Ovary (tissue), 9 donors: Measurements from ENCODE around the gene CCND3. TPM values are rescaled to one million over a fixed set of nuclear protein-coding genes. Genes with fewer than 3 reads are reported as not detected.

Source experiments
- DNase-seq, 5 donors: peaks; one replicate each; pipeline ENCODE4 v3.0.0-alpha.2; 2019 to 2020
- H3K27ac ChIP-seq, 2 donors: fragments of 200-600 bp; one replicate each; pipeline versions ENCODE4 v1.5.1 to v1.8.0; 2019 to 2022
- H3K27me3 ChIP-seq: fragments of 200-600 bp; one replicate; pipeline ENCODE4 v1.8.0; 2022
- H3K36me3 ChIP-seq: fragments of 200-600 bp; sonication (generic); one replicate; pipeline ENCODE4 v1.5.1; 2019
- H3K4me1 ChIP-seq: one replicate; pipeline ENCODE4 v1.8.1; 2013; ENCODE audit warnings: mild to moderate bottlenecking, moderate library complexity; ENCODE audit not compliant: insufficient read depth
- H3K4me3 ChIP-seq: fragments of 200-600 bp; sonication (generic); one replicate; pipeline ENCODE4 v1.5.1; 2017
- H3K9me3 ChIP-seq, 2 donors: fragments of 200-600 bp in 1 of 2; sonication (generic) in 1 of 2; one replicate each; pipeline versions ENCODE4 v1.5.1 to v1.8.1; 2013 to 2019; ENCODE audit warnings: mild to moderate bottlenecking in 1 of 2, moderate library complexity in 1 of 2
- EP300 ChIP-seq: sonication (generic); formaldehyde crosslinking; IDR thresholded peaks from one replicate; pipeline ENCODE4 v1.6.1; 2017; ENCODE audit warnings: antibody characterized with exemption
- POLR2A ChIP-seq: fragments of 450-650 bp; IDR thresholded peaks from one replicate; pipeline ENCODE4 v1.6.1; 2017; ENCODE audit warnings: antibody characterized with exemption, mild to moderate bottlenecking, moderate library complexity
- WGBS, 3 donors: extraction: QIAGEN DNeasy Blood & Tissue Kit in 1 of 3; methylation state at CpG; one replicate each; pipeline versions ENCODE4 v1.1.5 to v1.1.7; 2013 to 2017; 5-methylcytosine and 5-hydroxymethylcytosine counted together
- intact Hi-C, 4 donors: fragments of 100-400 bp; cut with DNase I; formaldehyde crosslinking; loops; one replicate each; pipeline versions ENCODE4 v1.11.0 to v1.15.1; 2022 to 2023
- polyA plus RNA-seq, 2 donors: library from polyadenylated mRNA; stranded (reverse); fragments of 200-250 nt in 1 of 2; fragments of 350-450 nt in 1 of 2; fragmentation: Illumina TruSeq in 1 of 2; extraction: RNeasy Lipid Tissue Mini Kit (QIAGEN cat#74804) in 1 of 2; gene quantifications; one replicate each; pipeline ENCODE4 v1.2.3, GENCODE V29; 2013 to 2014
- total RNA-seq, 7 donors: library from RNA; depleted of rRNA in 2 of 7; stranded (reverse); fragments of >200 nt in 2 of 7; fragmentation: NEBNext Ultra II Directional in 3 of 7; extraction: Animal tissue kit (Norgen Biotek cat#: 25700) in 3 of 7; gene quantifications; one replicate each; pipeline versions ENCODE4 v1.1.0 to v1.2.4, GENCODE V29; 2016 to 2023
- TF ChIP-seq, protein P1 (sequence below), 3 donors: fragments of 450-650 bp in 2 of 3; fragments of 200-600 bp in 1 of 3; IDR thresholded peaks; one replicate each; pipeline versions ENCODE4 v1.5.1 to v1.8.0; 2016 to 2022; ENCODE audit warnings: antibody characterized with exemption in 3 of 3, mild to moderate bottlenecking in 1 of 3
- donor health status: DM: no; HTN: no; CAD: no; lungs with moderate emphysema.
- donor health status: DM: no; HTN: no; CAD: no.
- donor health status: Bipolar disorder and iron deficiency.
- donor health status: DM: yes; HTN: yes; CAD: no.
- donor health status: DM: no; HTN: no; CAD: no.
- donor health status: DM: yes; HTN: yes; CAD: no.

Gene CCND3
- total and polyA plus RNA-seq, 9 donors: 22.7 to 217 (median 53.7) TPM

DNA sequence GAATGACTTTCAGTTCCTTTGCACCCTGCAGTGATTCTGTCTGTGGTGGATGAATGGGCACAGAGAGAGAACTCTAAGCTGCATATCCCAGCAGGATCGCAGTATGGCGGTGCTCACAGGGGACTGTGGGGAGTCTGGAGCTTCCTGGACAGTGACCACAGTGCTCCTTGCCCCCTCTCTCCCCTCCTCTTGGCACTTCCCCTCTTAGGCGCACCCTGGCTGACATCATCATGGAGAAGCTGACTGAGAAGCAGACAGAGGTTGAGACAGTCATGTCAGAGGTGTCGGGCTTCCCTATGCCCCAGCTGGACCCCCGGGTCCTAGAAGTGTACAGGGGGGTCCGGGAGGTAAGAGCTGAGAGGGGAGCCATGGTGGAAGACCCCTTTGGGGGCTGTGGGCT, 11.7 kb downstream of the CCND3 start:
- WGBS, 3 donors: 82 to 88% (median 83%) methylated on average over 6 of the region's 6 CpGs
- no peak for DNase-seq
- intact Hi-C loops: loop anchor here in 2 of 4 donors (10.0 kb wide), 2 partner anchors 115 to 145 kb away; partner anchors contain the start of genes PRICKLE4 (in 2 of the 2) and TOMM6 (in 2 of the 2)

DNA sequence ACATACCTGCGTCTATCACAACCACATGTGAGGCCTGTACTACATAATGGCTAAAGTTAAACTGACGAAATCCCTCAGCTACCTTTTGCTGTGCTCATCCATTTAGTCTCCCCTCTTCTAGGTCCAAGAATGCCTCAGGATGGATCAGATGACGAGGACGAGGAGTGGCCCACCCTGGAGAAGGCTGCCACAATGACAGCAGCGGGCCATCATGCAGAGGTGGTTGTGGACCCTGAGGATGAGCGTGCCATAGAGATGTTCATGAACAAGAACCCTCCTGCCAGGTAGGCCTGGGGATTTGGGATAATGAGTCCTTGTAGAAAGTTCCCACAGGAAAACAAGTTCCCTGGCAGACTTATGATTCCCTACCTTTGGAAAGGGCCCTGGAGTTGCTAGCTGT, 14.4 kb downstream of the CCND3 start:
- H3K4me3 ChIP-seq: no peak overlapping the region
- TF ChIP-seq EP300 (no peak), POLR2A (no peak)
- TF ChIP-seq, protein P1, sequence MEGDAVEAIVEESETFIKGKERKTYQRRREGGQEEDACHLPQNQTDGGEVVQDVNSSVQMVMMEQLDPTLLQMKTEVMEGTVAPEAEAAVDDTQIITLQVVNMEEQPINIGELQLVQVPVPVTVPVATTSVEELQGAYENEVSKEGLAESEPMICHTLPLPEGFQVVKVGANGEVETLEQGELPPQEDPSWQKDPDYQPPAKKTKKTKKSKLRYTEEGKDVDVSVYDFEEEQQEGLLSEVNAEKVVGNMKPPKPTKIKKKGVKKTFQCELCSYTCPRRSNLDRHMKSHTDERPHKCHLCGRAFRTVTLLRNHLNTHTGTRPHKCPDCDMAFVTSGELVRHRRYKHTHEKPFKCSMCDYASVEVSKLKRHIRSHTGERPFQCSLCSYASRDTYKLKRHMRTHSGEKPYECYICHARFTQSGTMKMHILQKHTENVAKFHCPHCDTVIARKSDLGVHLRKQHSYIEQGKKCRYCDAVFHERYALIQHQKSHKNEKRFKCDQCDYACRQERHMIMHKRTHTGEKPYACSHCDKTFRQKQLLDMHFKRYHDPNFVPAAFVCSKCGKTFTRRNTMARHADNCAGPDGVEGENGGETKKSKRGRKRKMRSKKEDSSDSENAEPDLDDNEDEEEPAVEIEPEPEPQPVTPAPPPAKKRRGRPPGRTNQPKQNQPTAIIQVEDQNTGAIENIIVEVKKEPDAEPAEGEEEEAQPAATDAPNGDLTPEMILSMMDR (IDR thresholded peaks at IDR 0.05): no peak
- peaks cover 2% of the 10 kb centered on the region for H3K4me1 ChIP-seq
- H3K36me3 ChIP-seq: no peaks in the 10 kb centered on the region
- no peak for DNase-seq
- no peak overlapping the region for H3K27ac ChIP-seq
- WGBS, 3 donors: 84 to 90% (median 86%) methylated on average over 6 of the region's 6 CpGs
- no peaks in the 10 kb centered on the region for H3K9me3 ChIP-seq
- no peaks in the 10 kb centered on the region for H3K27me3 ChIP-seq
- intact Hi-C loops: loop anchor here in 1 of 4 donors (10.0 kb wide), 1 partner anchor 142 kb away; the partner anchor contains the start of genes PRICKLE4 and TOMM6

More for the DNA sequence above, 11.7 kb downstream of the CCND3 start:
- Histone ChIP-seq H3K27me3 (no peaks in the 10 kb centered on the region), H3K4me3 (no peak overlapping the region), H3K27ac (no peak overlapping the region), H3K4me1 (no peaks in the 10 kb centered on the region), H3K36me3 (no peaks in the 10 kb centered on the region), H3K9me3 (no peaks in the 10 kb centered on the region)
- TF ChIP-seq POLR2A: no peak
- TF ChIP-seq, protein P1 (IDR thresholded peaks at IDR 0.05): no peak
- no peak for TF ChIP-seq EP300

- intact Hi-C loops: loop anchor here in 2 of 4 donors (5.0 to 10.0 kb wide), 2 partner anchors 135 to 137 kb away; partner anchors contain the start of genes TOMM6 (in 2 of the 2) and PRICKLE4 (in 1 of the 2)
- H3K27me3 ChIP-seq: no peaks in the 10 kb centered on the region
- no peaks in the 10 kb centered on the region for H3K9me3 ChIP-seq
- no peak overlapping the region for H3K27ac ChIP-seq
- no peak for DNase-seq
- H3K4me3 ChIP-seq: peak overlapping the region; percentile 78
- H3K36me3 ChIP-seq: no peaks in the 10 kb centered on the region
- 1 to 2% (median 2%) methylated on average over 7 of the region's 7 CpGs for WGBS, 3 donors
- TF ChIP-seq, protein P1 (IDR thresholded peaks at IDR 0.05): no peak
- TF ChIP-seq POLR2A (no peak), EP300 (no peak)
- H3K4me1 ChIP-seq: peaks cover 5% of the 10 kb centered on the region
Measured at GRCh38 chr6:41922154-41922553, 19.5 kb downstream of the CCND3 start.

- no peaks in the 10 kb centered on the region for H3K27me3 ChIP-seq
- TF ChIP-seq EP300 (no peak), POLR2A (no peak)
- TF ChIP-seq, protein P1 (IDR thresholded peaks at IDR 0.05): no peak
- 0 to 1% (median 0%) methylated on average over 20 of the region's 20 CpGs for WGBS, 3 donors
- intact Hi-C loops: loop anchor here in 2 of 4 donors (5.0 to 10.0 kb wide), 2 partner anchors 134 to 137 kb away; partner anchors contain the start of genes TOMM6 (in 2 of the 2) and PRICKLE4 (in 1 of the 2)
- no peaks in the 10 kb centered on the region for H3K36me3 ChIP-seq
- H3K4me1 ChIP-seq: peaks cover 5% of the 10 kb centered on the region
- H3K4me3 ChIP-seq: peak overlapping the region; percentile 78
- no peak for DNase-seq
- H3K27ac ChIP-seq: peak overlapping the region; percentile 90 to 97
- H3K9me3 ChIP-seq: no peaks in the 10 kb centered on the region
Measured at GRCh38 chr6:41921712-41921998, 20.0 kb downstream of the CCND3 start.
